PFSK-1 (cell line): Measurements from ENCODE around the gene MED15. TPM values are rescaled to one million over a fixed set of nuclear protein-coding genes. Genes with fewer than 3 reads are reported as not detected.
A peak's percentile ranks its signal among the peaks of the same experiment; 100 is the strongest.

Experiments used
- FOXP2 ChIP-seq: optimal IDR thresholded peaks from 2 replicates; pipeline ENCODE3; 2011; ENCODE audit warnings: borderline replicate concordance, control low read depth, inconsistent platforms; ENCODE audit not compliant: insufficient read depth; ENCODE audit errors: extremely low read length, extremely low read depth
- POLR2AphosphoS5 ChIP-seq: IDR thresholded peaks from 2 replicates; pipeline ENCODE4 v1.6.1; 2012; ENCODE audit warnings: low read depth, mild to moderate bottlenecking, control low read depth, low read length, moderate library complexity
- SIN3A ChIP-seq: IDR thresholded peaks from 2 replicates; pipeline ENCODE4 v1.6.1; 2012; ENCODE audit warnings: mild to moderate bottlenecking, low read length, moderate library complexity, borderline replicate concordance; ENCODE audit not compliant: insufficient read depth
- TAF1 ChIP-seq: IDR thresholded peaks from 2 replicates; pipeline ENCODE4 v1.6.1; 2012; ENCODE audit warnings: low read length, control low read depth, borderline replicate concordance; ENCODE audit not compliant: insufficient read depth
- polyA plus RNA-seq: library from polyadenylated mRNA; unstranded; fragments of >200 nt; gene quantifications from one replicate; pipeline ENCODE4 v1.2.1, GENCODE V29; 2012; ENCODE audit warnings: low read depth, missing spikeins; ENCODE audit not compliant: insufficient read length
- TF ChIP-seq, protein P1 (sequence below), 2 experiments: IDR thresholded peaks; 2 replicates each; pipeline versions ENCODE4 v1.6.1 to v1.8.0; 2011 to 2012; ENCODE audit warnings: low read depth in 2 of 2, low read length in 2 of 2, control low read depth in 1 of 2, inconsistent platforms in 1 of 2, mild to moderate bottlenecking in 1 of 2, moderate library complexity in 1 of 2; ENCODE audit not compliant: insufficient read depth in 1 of 2

MED15 gene, protein sequence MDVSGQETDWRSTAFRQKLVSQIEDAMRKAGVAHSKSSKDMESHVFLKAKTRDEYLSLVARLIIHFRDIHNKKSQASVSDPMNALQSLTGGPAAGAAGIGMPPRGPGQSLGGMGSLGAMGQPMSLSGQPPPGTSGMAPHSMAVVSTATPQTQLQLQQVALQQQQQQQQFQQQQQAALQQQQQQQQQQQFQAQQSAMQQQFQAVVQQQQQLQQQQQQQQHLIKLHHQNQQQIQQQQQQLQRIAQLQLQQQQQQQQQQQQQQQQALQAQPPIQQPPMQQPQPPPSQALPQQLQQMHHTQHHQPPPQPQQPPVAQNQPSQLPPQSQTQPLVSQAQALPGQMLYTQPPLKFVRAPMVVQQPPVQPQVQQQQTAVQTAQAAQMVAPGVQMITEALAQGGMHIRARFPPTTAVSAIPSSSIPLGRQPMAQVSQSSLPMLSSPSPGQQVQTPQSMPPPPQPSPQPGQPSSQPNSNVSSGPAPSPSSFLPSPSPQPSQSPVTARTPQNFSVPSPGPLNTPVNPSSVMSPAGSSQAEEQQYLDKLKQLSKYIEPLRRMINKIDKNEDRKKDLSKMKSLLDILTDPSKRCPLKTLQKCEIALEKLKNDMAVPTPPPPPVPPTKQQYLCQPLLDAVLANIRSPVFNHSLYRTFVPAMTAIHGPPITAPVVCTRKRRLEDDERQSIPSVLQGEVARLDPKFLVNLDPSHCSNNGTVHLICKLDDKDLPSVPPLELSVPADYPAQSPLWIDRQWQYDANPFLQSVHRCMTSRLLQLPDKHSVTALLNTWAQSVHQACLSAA
- polyA plus RNA-seq: 85.7 TPM

DNA sequence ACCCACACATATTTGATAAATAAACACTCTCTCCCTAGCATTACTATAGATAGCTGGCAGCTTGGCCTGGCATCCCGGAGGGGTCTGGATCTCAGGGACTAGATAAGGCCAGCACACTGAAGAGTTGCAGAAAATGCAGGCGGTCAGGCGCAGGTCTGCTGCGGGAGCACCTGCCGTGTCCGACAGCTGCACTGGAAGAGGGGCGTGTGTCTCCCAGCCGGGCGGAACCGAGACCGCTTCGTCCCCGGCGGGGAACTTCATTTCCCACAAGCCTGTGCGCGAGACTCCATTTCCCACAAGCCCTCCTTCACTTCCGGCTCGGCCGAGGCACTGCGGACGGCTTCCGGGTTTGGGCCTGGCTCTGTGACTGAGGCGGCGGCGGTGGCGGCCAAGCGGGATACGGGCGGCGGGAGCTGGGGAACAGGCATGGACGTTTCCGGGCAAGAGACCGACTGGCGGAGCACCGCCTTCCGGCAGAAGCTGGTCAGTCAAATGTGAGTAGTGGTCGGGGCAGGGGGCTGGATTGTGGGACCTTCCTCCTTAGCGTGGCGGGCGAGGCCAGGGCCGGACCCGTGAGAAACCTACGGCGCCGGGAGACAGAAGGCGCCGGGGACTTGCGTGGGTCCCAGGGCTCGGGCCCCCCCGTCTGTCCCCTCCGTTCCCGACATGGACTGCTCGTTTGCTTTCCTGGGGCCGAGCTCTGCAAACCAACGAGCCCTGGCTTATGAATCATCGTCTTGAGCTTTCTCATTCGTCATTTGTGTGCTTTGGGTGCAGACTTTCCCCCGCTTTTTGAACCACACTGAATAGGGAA is at the start of gene MED15:
TSS of gene MED15 (plus strand) at position 358 of the 814 bp plus-strand sequence. CDS start at position 427, 69 bp downstream.
- TF ChIP-seq POLR2AphosphoS5 (peak; percentile 88), SIN3A (0 out of 2 replicates have a peak, but pooled peaks have one; percentile 26), TAF1 (peak; percentile 49; the same call in 1 of the 2 replicates), FOXP2 (peak; percentile 69)
- TF ChIP-seq, protein P1, sequence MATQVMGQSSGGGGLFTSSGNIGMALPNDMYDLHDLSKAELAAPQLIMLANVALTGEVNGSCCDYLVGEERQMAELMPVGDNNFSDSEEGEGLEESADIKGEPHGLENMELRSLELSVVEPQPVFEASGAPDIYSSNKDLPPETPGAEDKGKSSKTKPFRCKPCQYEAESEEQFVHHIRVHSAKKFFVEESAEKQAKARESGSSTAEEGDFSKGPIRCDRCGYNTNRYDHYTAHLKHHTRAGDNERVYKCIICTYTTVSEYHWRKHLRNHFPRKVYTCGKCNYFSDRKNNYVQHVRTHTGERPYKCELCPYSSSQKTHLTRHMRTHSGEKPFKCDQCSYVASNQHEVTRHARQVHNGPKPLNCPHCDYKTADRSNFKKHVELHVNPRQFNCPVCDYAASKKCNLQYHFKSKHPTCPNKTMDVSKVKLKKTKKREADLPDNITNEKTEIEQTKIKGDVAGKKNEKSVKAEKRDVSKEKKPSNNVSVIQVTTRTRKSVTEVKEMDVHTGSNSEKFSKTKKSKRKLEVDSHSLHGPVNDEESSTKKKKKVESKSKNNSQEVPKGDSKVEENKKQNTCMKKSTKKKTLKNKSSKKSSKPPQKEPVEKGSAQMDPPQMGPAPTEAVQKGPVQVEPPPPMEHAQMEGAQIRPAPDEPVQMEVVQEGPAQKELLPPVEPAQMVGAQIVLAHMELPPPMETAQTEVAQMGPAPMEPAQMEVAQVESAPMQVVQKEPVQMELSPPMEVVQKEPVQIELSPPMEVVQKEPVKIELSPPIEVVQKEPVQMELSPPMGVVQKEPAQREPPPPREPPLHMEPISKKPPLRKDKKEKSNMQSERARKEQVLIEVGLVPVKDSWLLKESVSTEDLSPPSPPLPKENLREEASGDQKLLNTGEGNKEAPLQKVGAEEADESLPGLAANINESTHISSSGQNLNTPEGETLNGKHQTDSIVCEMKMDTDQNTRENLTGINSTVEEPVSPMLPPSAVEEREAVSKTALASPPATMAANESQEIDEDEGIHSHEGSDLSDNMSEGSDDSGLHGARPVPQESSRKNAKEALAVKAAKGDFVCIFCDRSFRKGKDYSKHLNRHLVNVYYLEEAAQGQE (IDR thresholded peaks at IDR 0.05; ENCODE audit: insufficient read depth in 1 of 2, low read depth in 2 of 2, low read length in 2 of 2): no peak

DNA sequence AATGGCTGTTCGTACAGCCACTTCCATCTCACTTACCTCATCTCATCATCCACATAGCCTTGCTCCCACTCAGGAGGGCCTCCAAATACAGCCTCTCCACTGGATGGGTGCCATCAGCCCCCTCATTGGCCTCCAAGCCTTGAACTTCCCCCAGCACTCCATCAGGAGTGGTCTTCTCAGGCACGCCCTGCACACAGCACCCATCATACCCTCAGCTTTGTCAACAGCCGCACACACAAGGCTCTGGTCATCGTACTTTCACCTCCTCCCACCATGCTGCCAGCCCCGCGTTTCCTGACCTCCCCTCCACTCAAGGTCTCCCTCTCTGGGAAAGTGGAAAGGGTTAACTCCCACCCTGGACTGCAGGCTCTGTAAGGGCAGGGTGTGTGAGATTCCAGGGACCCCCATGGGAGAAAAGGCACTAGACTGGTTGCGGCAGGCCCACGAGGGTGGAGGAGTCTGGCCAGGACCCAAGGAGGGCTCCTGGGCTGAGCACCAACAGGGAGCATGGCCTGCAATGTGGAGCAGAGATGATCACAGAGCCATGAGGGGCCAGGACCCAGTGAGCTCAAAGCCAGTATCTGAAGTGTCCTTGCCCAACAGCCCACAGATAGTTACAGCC is 48.8 kb upstream of the MED15 start:
- no peak for TF ChIP-seq SIN3A
- no peak for TF ChIP-seq POLR2AphosphoS5
- TF ChIP-seq, protein P1 (IDR thresholded peaks at IDR 0.05; ENCODE audit: insufficient read depth in 1 of 2, low read depth in 2 of 2, low read length in 2 of 2): no peak

DNA sequence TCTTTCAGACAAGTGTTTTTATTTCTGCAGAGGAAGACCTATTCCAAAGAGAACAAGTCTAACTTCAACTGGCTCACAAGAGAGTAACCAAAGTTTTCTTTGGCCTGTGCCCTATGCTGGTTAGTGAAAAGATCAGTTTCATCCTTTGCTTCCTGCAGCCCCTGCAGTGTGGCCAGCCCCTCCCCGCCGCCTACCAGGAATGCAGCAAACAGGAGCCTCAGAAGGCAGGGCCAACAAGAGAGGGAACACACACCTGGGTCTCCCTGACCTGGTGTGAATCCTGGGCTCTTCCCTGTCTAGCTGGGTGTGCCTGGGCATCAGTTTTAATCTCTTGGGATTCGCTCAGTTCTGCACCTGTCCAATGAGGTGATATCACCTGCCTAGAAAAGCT is 48.3 kb upstream of the MED15 start:
- TF ChIP-seq FOXP2: no peak
- TF ChIP-seq, protein P1 (IDR thresholded peaks at IDR 0.05; ENCODE audit: insufficient read depth in 1 of 2, low read depth in 2 of 2, low read length in 2 of 2): no peak
- TF ChIP-seq POLR2AphosphoS5: no peak
- no peak for TF ChIP-seq TAF1
- no peak for TF ChIP-seq SIN3A

DNA sequence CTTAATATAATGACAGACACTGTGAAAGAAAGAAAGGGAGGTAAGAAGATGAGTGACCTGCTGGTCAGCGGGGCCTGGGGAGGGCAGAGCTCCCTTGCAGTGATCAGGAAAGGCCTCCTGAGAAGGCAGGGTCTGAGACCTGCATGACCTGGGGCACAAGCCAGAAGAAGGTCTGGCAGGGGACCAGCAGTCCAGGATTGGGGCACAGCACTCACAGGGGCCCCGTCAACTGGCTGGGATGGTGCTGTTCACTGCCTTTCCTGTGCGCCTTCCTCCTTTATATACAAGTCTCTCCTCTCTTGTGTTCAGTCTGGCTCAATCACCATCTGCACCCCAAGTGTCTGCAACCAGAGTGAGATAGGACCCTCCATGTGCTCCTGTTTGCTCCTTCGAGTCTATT is 47.5 kb upstream of the MED15 start:
- TF ChIP-seq TAF1 (no peak), FOXP2 (no peak), SIN3A (no peak), POLR2AphosphoS5 (no peak)
- TF ChIP-seq, protein P1 (IDR thresholded peaks at IDR 0.05; ENCODE audit: insufficient read depth in 1 of 2, low read depth in 2 of 2, low read length in 2 of 2): no peak
